Measurements from ENCODE around the gene PSMA1. TPM values are rescaled to one million over a fixed set of nuclear protein-coding genes. Genes with fewer than 3 reads are reported as not detected.

The PSMA1 gene
- total RNA-seq, 1 donor from 2014 or later, result 164 TPM

DNA sequence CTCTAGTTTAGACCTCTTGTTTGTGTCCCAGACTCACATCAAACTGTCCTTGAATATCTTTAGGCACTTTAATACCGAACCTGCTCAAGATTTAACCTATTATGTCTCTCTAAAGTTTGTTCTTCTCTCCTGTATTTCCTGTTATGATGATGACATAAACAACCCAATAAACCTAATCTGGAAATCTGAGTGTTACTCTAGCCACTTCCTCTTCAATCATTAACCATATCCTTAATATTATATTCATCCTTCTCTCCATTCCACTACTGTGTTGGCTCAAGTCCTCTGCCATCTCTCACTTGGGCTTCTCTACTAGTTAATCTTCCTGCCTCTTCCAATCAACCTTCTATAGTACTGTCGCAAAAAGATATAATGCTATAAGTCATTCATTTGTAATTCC lies 56.6 kb downstream of the PSMA1 start:
- H3K27me3 Mint-ChIP-seq (ENCODE audit: low read depth, unreplicated experiment), result no peaks in the 10 kb centered on the region
- Histone ChIP-seq H3K36me3 (ENCODE audit: insufficient read depth, low read length) (peaks cover 93% of the 10 kb centered on the region), H3K4me3 (ENCODE audit: insufficient read depth, low read depth, low read length) (no peak overlapping the region), H3K9ac (ENCODE audit: low read length) (no peak overlapping the region), H2AFZ (ENCODE audit: low read depth, low read length) (no peak overlapping the region), H3K79me2 (ENCODE audit: insufficient read depth, low read length) (peaks cover 42% of the 10 kb centered on the region), H4K20me1 (ENCODE audit: insufficient read depth, low read length) (peaks cover 74% of the 10 kb centered on the region), H3K4me1 (ENCODE audit: insufficient read depth, low read length) (no peaks in the 10 kb centered on the region), H3K9me3 (ENCODE audit: insufficient read depth, low read depth, low read length) (no peaks in the 10 kb centered on the region), H3K27ac (ENCODE audit: low read depth, low read length) (no peak overlapping the region), H3K4me2 (ENCODE audit: low read length) (no peak overlapping the region), H3K27me3 (ENCODE audit: insufficient read depth, low read length) (no peaks in the 10 kb centered on the region)
- no peak overlapping the region for H3K27ac Mint-ChIP-seq (ENCODE audit: unreplicated experiment)
- H3K9me3 Mint-ChIP-seq (ENCODE audit: unreplicated experiment), result no peaks in the 10 kb centered on the region
- H3K4me1 Mint-ChIP-seq (ENCODE audit: low read depth, unreplicated experiment), result peaks cover 5% of the 10 kb centered on the region
- DNase-seq (ENCODE audit: low read depth) (no peak), FAIRE-seq (no peak)
- H3K4me3 Mint-ChIP-seq (ENCODE audit: unreplicated experiment), result no peak overlapping the region
- TF ChIP-seq, protein P1, sequence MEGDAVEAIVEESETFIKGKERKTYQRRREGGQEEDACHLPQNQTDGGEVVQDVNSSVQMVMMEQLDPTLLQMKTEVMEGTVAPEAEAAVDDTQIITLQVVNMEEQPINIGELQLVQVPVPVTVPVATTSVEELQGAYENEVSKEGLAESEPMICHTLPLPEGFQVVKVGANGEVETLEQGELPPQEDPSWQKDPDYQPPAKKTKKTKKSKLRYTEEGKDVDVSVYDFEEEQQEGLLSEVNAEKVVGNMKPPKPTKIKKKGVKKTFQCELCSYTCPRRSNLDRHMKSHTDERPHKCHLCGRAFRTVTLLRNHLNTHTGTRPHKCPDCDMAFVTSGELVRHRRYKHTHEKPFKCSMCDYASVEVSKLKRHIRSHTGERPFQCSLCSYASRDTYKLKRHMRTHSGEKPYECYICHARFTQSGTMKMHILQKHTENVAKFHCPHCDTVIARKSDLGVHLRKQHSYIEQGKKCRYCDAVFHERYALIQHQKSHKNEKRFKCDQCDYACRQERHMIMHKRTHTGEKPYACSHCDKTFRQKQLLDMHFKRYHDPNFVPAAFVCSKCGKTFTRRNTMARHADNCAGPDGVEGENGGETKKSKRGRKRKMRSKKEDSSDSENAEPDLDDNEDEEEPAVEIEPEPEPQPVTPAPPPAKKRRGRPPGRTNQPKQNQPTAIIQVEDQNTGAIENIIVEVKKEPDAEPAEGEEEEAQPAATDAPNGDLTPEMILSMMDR (IDR thresholded peaks at IDR 0.05; ENCODE audit: insufficient read depth, low read depth, low read length), result no peak
- no peak for TF ChIP-seq EZH2 (IDR thresholded peaks at IDR 0.05; ENCODE audit: insufficient read depth, low read length)
- peaks cover 20% of the 10 kb centered on the region for H3K36me3 Mint-ChIP-seq (ENCODE audit: low read depth, unreplicated experiment)

DNA sequence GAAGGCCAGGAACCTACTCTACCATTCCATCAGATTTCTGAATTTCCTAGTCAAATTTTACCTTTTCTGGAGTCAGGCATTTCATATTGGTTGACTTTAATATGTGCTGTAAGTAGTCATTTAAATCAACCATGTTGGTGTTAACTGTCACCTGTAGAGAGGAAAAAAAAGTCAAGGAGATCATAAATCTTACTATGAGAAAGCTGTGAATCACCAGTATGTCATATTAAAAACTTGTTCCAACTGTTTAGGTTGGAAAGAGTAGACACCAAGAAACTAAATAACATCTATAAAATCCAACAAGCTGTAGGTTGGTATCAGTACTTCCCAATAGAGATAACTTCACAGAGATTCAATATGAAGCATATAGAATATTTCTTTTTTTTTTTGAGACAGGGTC lies 60.0 kb downstream of the PSMA1 start:
- H3K27ac Mint-ChIP-seq (ENCODE audit: unreplicated experiment), result no peak overlapping the region
- H3K27ac ChIP-seq (ENCODE audit: low read depth, low read length), result no peak overlapping the region
- H3K9me3 Mint-ChIP-seq (ENCODE audit: unreplicated experiment), result no peaks in the 10 kb centered on the region
- H3K27me3 Mint-ChIP-seq (ENCODE audit: low read depth, unreplicated experiment), result no peaks in the 10 kb centered on the region
- no peak overlapping the region for H3K4me2 ChIP-seq (ENCODE audit: low read length)
- H3K36me3 Mint-ChIP-seq (ENCODE audit: low read depth, unreplicated experiment), result peaks cover 20% of the 10 kb centered on the region
- peaks cover 1% of the 10 kb centered on the region for H3K4me1 Mint-ChIP-seq (ENCODE audit: low read depth, unreplicated experiment)
- H3K36me3 ChIP-seq (ENCODE audit: insufficient read depth, low read length), result peaks cover 78% of the 10 kb centered on the region
- no peak overlapping the region for H3K4me3 Mint-ChIP-seq (ENCODE audit: unreplicated experiment)
- no peak for FAIRE-seq
- no peak overlapping the region for H3K4me3 ChIP-seq (ENCODE audit: insufficient read depth, low read depth, low read length)
- no peaks in the 10 kb centered on the region for H3K9me3 ChIP-seq (ENCODE audit: insufficient read depth, low read depth, low read length)
- no peak overlapping the region for H3K9ac ChIP-seq (ENCODE audit: low read length)
- DNase-seq (ENCODE audit: low read depth), result no peak
- H4K20me1 ChIP-seq (ENCODE audit: insufficient read depth, low read length), result peaks cover 46% of the 10 kb centered on the region
- peaks cover 13% of the 10 kb centered on the region for H3K79me2 ChIP-seq (ENCODE audit: insufficient read depth, low read length)
- TF ChIP-seq, protein P1 (IDR thresholded peaks at IDR 0.05; ENCODE audit: insufficient read depth, low read depth, low read length), result no peak
- TF ChIP-seq EZH2 (IDR thresholded peaks at IDR 0.05; ENCODE audit: insufficient read depth, low read length), result no peak
- no peaks in the 10 kb centered on the region for H3K4me1 ChIP-seq (ENCODE audit: insufficient read depth, low read length)
- no peak overlapping the region for H2AFZ ChIP-seq (ENCODE audit: low read depth, low read length)
- no peaks in the 10 kb centered on the region for H3K27me3 ChIP-seq (ENCODE audit: insufficient read depth, low read length)

DNA sequence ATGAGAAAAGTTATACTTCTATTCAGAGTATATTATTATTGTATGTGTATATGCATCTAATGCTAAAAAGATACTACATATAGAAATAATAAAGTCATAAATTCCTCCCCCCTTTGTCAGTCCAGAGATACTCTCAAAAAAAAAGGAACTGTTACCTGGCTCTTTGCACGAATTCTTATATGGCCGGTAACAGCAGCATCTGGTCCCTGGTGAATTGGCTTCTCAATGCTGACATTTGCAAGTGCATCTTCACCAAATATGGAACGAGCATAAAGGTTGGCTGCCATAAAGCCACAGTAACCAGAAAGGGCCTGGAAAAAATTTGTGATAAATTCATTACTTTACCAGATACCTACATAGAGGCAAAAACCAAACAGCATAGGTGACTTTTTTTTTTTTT lies 61.8 kb downstream of the PSMA1 start:
- H3K79me2 ChIP-seq (ENCODE audit: insufficient read depth, low read length), result peaks cover under 1% of the 10 kb centered on the region
- peaks cover 15% of the 10 kb centered on the region for H3K36me3 Mint-ChIP-seq (ENCODE audit: low read depth, unreplicated experiment)
- TF ChIP-seq, protein P1 (IDR thresholded peaks at IDR 0.05; ENCODE audit: insufficient read depth, low read depth, low read length), result no peak
- TF ChIP-seq EZH2 (IDR thresholded peaks at IDR 0.05; ENCODE audit: insufficient read depth, low read length), result no peak
- no peaks in the 10 kb centered on the region for H3K9me3 ChIP-seq (ENCODE audit: insufficient read depth, low read depth, low read length)
- H3K27me3 Mint-ChIP-seq (ENCODE audit: low read depth, unreplicated experiment), result no peaks in the 10 kb centered on the region
- no peak for DNase-seq (ENCODE audit: low read depth)
- peaks cover 60% of the 10 kb centered on the region for H3K36me3 ChIP-seq (ENCODE audit: insufficient read depth, low read length)
- H3K4me1 Mint-ChIP-seq (ENCODE audit: low read depth, unreplicated experiment), result peaks cover 1% of the 10 kb centered on the region
- no peaks in the 10 kb centered on the region for H3K9me3 Mint-ChIP-seq (ENCODE audit: unreplicated experiment)
- H3K4me3 ChIP-seq (ENCODE audit: insufficient read depth, low read depth, low read length), result no peak overlapping the region
- no peak overlapping the region for H3K9ac ChIP-seq (ENCODE audit: low read length)
- no peak overlapping the region for H3K27ac ChIP-seq (ENCODE audit: low read depth, low read length)
- no peaks in the 10 kb centered on the region for H3K27me3 ChIP-seq (ENCODE audit: insufficient read depth, low read length)
- H4K20me1 ChIP-seq (ENCODE audit: insufficient read depth, low read length), result peaks cover 32% of the 10 kb centered on the region
- H3K4me3 Mint-ChIP-seq (ENCODE audit: unreplicated experiment), result no peak overlapping the region
- FAIRE-seq, result no peak
- no peak overlapping the region for H2AFZ ChIP-seq (ENCODE audit: low read depth, low read length)
- H3K4me2 ChIP-seq (ENCODE audit: low read length), result no peak overlapping the region
- H3K4me1 ChIP-seq (ENCODE audit: insufficient read depth, low read length), result no peaks in the 10 kb centered on the region
- no peak overlapping the region for H3K27ac Mint-ChIP-seq (ENCODE audit: unreplicated experiment)

Measured in astrocyte (in vitro differentiated cells and primary cell).